GM12878 (cell line): ENCODE data around the gene SOCS4. TPM values are rescaled to one million over a fixed set of nuclear protein-coding genes. Genes with fewer than 3 reads are reported as not detected.

Experiments
- ATAC-seq: fragments of 200-7000 bp; cut with Tn5 transposase; 3 replicates; pipeline ENCODE4 v1.9.1; 2020; ENCODE audit warnings: mild to moderate bottlenecking, moderate library complexity
- BruUV-seq: library from RNA; stranded (reverse); fragments of 400-500 nt; replicated peaks from 2 replicates; lab custom pipeline; 2021; lab: Mats Ljungman, UMichigan
- CTCF ChIA-PET: fragments of 300-600 bp; sonication (Branson Sonifier 250); formaldehyde crosslinking; extraction: SDS; loops from one replicate; lab custom pipeline; 2021; ENCODE audit warnings: inconsistent platforms; lab: Yijun Ruan, JAX
- POLR2A ChIA-PET: fragments of 350-600 bp; formaldehyde crosslinking; extraction: SDS; loops from one replicate; lab custom pipeline; 2021; ENCODE audit warnings: inconsistent platforms; lab: Charles Lee
- RAD21 ChIA-PET: fragments of 300-600 bp; sonication (Branson Sonifier 250); formaldehyde crosslinking; loops from one replicate; lab custom pipeline; 2023; ENCODE audit warnings: antibody characterized with exemption; ENCODE audit not compliant: unreplicated experiment; lab: Charles Lee
- SMC1A ChIA-PET: fragments of 300-600 bp; sonication (Branson Sonifier 250); formaldehyde crosslinking; loops from one replicate; lab custom pipeline; 2023; ENCODE audit not compliant: unreplicated experiment, uncharacterized antibody; lab: Charles Lee
- DNase-seq: peaks from one replicate; pipeline ENCODE4 v3.0.0-alpha.2; 2011; ENCODE audit warnings: low read depth, low spot score
- FAIRE-seq: peaks from 3 replicates; lab custom pipeline; 2011; peaks lifted over from hg19 to GRCh38; lab: Jason Lieb, UNC
- H2AFZ ChIP-seq: 2 replicates; pipeline ENCODE4 v1.6.0; 2011; ENCODE audit warnings: low read depth, low read length, control low read depth; ENCODE audit not compliant: control insufficient read depth
- H3K27ac ChIP-seq: 2 replicates; pipeline ENCODE4 v1.5.1; 2011; ENCODE audit warnings: control low read depth; ENCODE audit not compliant: control insufficient read depth, insufficient read depth
- H3K27me3 ChIP-seq, 2 experiments: replicated peaks in 1 of 2; 2 replicates each; pipeline versions ENCODE4 v1.6.0 to v1.6.1; 2011; ENCODE audit warnings: low read length in 1 of 2; ENCODE audit not compliant: control insufficient read depth in 2 of 2, insufficient read depth in 2 of 2
- H3K36me3 ChIP-seq, 2 experiments: 2 replicates each; pipeline ENCODE4 v1.5.1; 2011; ENCODE audit warnings: low read length in 1 of 2; ENCODE audit not compliant: control insufficient read depth in 2 of 2, insufficient read depth in 2 of 2
- H3K4me1 ChIP-seq: 2 replicates; pipeline ENCODE4 v1.6.1; 2011; ENCODE audit warnings: mild to moderate bottlenecking, low read length, moderate library complexity, mixed read lengths; ENCODE audit not compliant: control insufficient read depth, insufficient read depth
- H3K4me2 ChIP-seq: 2 replicates; pipeline ENCODE4 v1.6.0; 2011; ENCODE audit warnings: control low read depth; ENCODE audit not compliant: control insufficient read depth, insufficient read depth
- H3K4me3 ChIP-seq: fragments of 200-600 bp; sonication (generic); 2 replicates; pipeline ENCODE4 v1.5.1; 2016
- H3K79me2 ChIP-seq: 2 replicates; pipeline ENCODE4 v1.6.0; 2011; ENCODE audit warnings: low read length; ENCODE audit not compliant: control insufficient read depth, insufficient read depth
- H3K9ac ChIP-seq: 2 replicates; pipeline ENCODE4 v1.8.0; 2011; ENCODE audit warnings: low read length, control low read depth, mixed read lengths; ENCODE audit not compliant: control insufficient read depth, insufficient read depth
- H3K9me3 ChIP-seq: replicated peaks from 3 replicates; pipeline ENCODE4 v1.5.1; 2011; ENCODE audit warnings: mild to moderate bottlenecking, low read length; ENCODE audit not compliant: control insufficient read depth, insufficient read depth
- H4K20me1 ChIP-seq: 2 replicates; pipeline ENCODE4 v1.6.0; 2011; ENCODE audit not compliant: control insufficient read depth, insufficient read depth
- ATF7 ChIP-seq: fragments of 450-650 bp; IDR thresholded peaks from 2 replicates; pipeline ENCODE4 v1.6.1; 2016; ENCODE audit warnings: low read depth, mild to moderate bottlenecking
- CBFB ChIP-seq: IDR thresholded peaks from 2 replicates; pipeline ENCODE4 v1.6.1; 2016; ENCODE audit warnings: antibody characterized with exemption, low read depth
- JUNB ChIP-seq: IDR thresholded peaks from 2 replicates; pipeline ENCODE4 v1.6.1; 2016; ENCODE audit warnings: antibody characterized with exemption, mild to moderate bottlenecking
- LARP7 ChIP-seq: fragments of 450-650 bp; IDR thresholded peaks from 2 replicates; pipeline ENCODE4 v1.6.1; 2017; ENCODE audit warnings: mild to moderate bottlenecking
- SPI1 ChIP-seq: IDR thresholded peaks from 2 replicates; pipeline ENCODE4 v1.6.1; 2011; ENCODE audit warnings: low read depth, mild to moderate bottlenecking, low read length, moderate library complexity, borderline replicate concordance; ENCODE audit not compliant: insufficient read depth
- in situ Hi-C: fragments of 300-500 bp; cut with MboI; formaldehyde crosslinking; loops from 9 replicates; pipeline ENCODE4 v1.14.3; 2018; ENCODE audit warnings: mixed read lengths
- intact Hi-C: fragments of 100-400 bp; cut with micrococcal nuclease; formaldehyde crosslinking; loops from one replicate; pipeline ENCODE4 v1.14.2; 2022; ENCODE audit not compliant: unreplicated experiment
- polyA plus RNA-seq, 11 experiments: library from polyadenylated mRNA; depleted of rRNA in 4 of 11; unstranded in 6 of 11; stranded (reverse) in 5 of 11; fragments of >200 nt; fragmentation: Nextera tagmentation in 4 of 11; fragmentation: Illumina TruSeq in 1 of 11; extraction: Ambion mirVana in 4 of 11; extraction: Trizol in 1 of 11; gene quantifications; 1 replicate in 1 of 11; 2 replicates in 10 of 11; pipeline versions ENCODE4 v1.2.1 to v1.2.3, GENCODE V29; 2011 to 2016; ENCODE audit warnings: inconsistent platforms in 2 of 11, missing spikeins in 2 of 11, low read depth in 1 of 11
- total RNA-seq, 4 experiments: library from RNA; depleted of rRNA in 3 of 4; stranded (reverse); fragments of >200 nt in 3 of 4; fragmentation: Illumina TruSeq in 1 of 4; extraction: Trizol in 1 of 4; gene quantifications; 2 replicates each; pipeline versions ENCODE4 v1.2.1 to v1.2.3, GENCODE V29; 2013 to 2021
- TF ChIP-seq, protein P1 (sequence below): fragments of 450-650 bp; IDR thresholded peaks from 2 replicates; pipeline ENCODE4 v1.6.1; 2017; ENCODE audit warnings: antibody characterized with exemption, mild to moderate bottlenecking, moderate library complexity

The SOCS4 gene
- total and polyA plus RNA-seq, 10 of the 15 experiments (the other 5 are each of a cell fraction or from before 2014, with no cell fraction given) = 5.7 to 31.5 (median 20.8) TPM

DNA sequence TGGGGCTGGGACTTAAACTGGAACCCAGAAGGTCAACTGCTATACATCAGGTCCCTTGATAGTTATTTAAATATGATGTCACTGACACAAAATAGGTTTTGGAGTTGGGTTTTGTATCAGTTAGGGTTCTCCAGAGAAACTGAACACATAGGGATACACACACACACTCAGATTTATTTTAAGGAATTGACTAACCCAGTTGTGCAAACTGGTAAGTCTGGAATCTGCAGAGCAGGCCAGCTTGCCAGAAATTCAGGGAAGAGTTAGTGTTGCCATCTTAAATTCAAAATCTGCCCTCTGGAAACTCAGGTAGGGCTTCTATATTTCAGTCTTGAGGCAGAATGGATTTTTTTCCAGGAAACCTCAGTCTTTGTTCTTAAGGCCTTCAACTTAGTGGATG, 61.3 kb downstream of the SOCS4 start:
- Histone ChIP-seq H3K4me1 (peaks cover 3% of the 10 kb centered on the region; the same call in 1 of the 2 replicates), H3K27ac (no peak overlapping the region), H3K27me3 (no peaks in the 10 kb centered on the region), H3K4me3 (no peak overlapping the region), H2AFZ (no peak overlapping the region), H3K4me2 (no peak overlapping the region), H3K36me3 (no peaks in the 10 kb centered on the region), H3K9me3 (no peaks in the 10 kb centered on the region; the same call in 2 of the 3 replicates), H3K9ac (no peak overlapping the region), H4K20me1 (no peaks in the 10 kb centered on the region), H3K79me2 (no peaks in the 10 kb centered on the region)
- TF ChIP-seq, protein P1, sequence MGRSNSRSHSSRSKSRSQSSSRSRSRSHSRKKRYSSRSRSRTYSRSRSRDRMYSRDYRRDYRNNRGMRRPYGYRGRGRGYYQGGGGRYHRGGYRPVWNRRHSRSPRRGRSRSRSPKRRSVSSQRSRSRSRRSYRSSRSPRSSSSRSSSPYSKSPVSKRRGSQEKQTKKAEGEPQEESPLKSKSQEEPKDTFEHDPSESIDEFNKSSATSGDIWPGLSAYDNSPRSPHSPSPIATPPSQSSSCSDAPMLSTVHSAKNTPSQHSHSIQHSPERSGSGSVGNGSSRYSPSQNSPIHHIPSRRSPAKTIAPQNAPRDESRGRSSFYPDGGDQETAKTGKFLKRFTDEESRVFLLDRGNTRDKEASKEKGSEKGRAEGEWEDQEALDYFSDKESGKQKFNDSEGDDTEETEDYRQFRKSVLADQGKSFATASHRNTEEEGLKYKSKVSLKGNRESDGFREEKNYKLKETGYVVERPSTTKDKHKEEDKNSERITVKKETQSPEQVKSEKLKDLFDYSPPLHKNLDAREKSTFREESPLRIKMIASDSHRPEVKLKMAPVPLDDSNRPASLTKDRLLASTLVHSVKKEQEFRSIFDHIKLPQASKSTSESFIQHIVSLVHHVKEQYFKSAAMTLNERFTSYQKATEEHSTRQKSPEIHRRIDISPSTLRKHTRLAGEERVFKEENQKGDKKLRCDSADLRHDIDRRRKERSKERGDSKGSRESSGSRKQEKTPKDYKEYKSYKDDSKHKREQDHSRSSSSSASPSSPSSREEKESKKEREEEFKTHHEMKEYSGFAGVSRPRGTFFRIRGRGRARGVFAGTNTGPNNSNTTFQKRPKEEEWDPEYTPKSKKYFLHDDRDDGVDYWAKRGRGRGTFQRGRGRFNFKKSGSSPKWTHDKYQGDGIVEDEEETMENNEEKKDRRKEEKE = no peak
- TF ChIP-seq CBFB = no peak
- no peak for TF ChIP-seq LARP7
- TF ChIP-seq SPI1 = no peak
- no peak for TF ChIP-seq ATF7
- TF ChIP-seq JUNB = no peak
- no TSS peak for BruUV-seq
- ChIA-PET RAD21 (interaction anchor here (0.8 to 6.4 kb wide), 5 partner anchors 14 to 70 kb away, joined by 4 to 95 read pairs (median 13); partner anchors contain the start of gene MAPK1IP1L), POLR2A (no interaction called here), SMC1A (interaction anchor here (1.0 to 9.4 kb wide), 9 partner anchors 10 to 70 kb away, joined by 3 to 93 read pairs (median 8); partner anchors contain the start of gene MAPK1IP1L), CTCF (interaction anchor here (1.1 to 6.8 kb wide), 11 partner anchors 11 to 82 kb away, joined by 3 to 73 read pairs (median 8); partner anchors contain the start of gene MAPK1IP1L)
- in situ Hi-C loops = no loop called here
- intact Hi-C loops = loop anchor here (2.0 kb wide), 1 partner anchor 40 kb away; the partner anchor contains the start of gene LGALS3
- DNase-seq (no peak), FAIRE-seq (no peak), ATAC-seq (no peak)
